PC-3 (cell line): ENCODE measurements around the gene KCNQ1OT1. TPM values are rescaled to one million over a fixed set of nuclear protein-coding genes. Genes with fewer than 3 reads are reported as not detected.

ENCODE experiments used
- ATAC-seq: fragments of 200-7000 bp; cut with Tn5 transposase; 2 replicates; pipeline ENCODE4 v1.9.1; 2020; ENCODE audit warnings: mild to moderate bottlenecking, moderate library complexity
- BruUV-seq: library from RNA; stranded (reverse); fragments of 400-500 nt; replicated peaks from 2 replicates; lab custom pipeline; 2021; lab: Mats Ljungman, UMichigan
- CTCF ChIA-PET: fragments of 300-600 bp; sonication (Branson Sonifier 250); formaldehyde crosslinking; loops from one replicate; lab custom pipeline; 2022; ENCODE audit warnings: antibody characterized with exemption; lab: Charles Lee
- POLR2A ChIA-PET: fragments of 300-600 bp; sonication (Branson Sonifier 250); formaldehyde crosslinking; loops from one replicate; lab custom pipeline; 2022; ENCODE audit warnings: antibody characterized with exemption; ENCODE audit not compliant: unreplicated experiment; lab: Charles Lee
- DNase-seq: peaks from one replicate; pipeline ENCODE4 v3.0.0-alpha.2; 2015
- H2AFZ ChIP-seq: fragments of 300-600 bp; sonication (generic); 2 replicates; pipeline ENCODE4 v1.6.0; 2016; ENCODE audit warnings: antibody characterized with exemption, low read length
- H3F3A ChIP-seq: fragments of 300-600 bp; sonication (generic); one replicate; pipeline ENCODE4 v1.6.0; 2017; ENCODE audit warnings: antibody characterized with exemption, low read length, control low read depth, mild to moderate bottlenecking; ENCODE audit not compliant: unreplicated experiment
- H3K27ac ChIP-seq: fragments of 300-600 bp; sonication (generic); 2 replicates; pipeline ENCODE4 v1.5.1; 2016; ENCODE audit warnings: mild to moderate bottlenecking, low read length
- H3K27me3 ChIP-seq: fragments of 300-600 bp; sonication (generic); 2 replicates; pipeline ENCODE4 v1.6.1; 2016; ENCODE audit warnings: low read length, mixed read lengths
- H3K36me3 ChIP-seq: fragments of 300-600 bp; sonication (generic); 2 replicates; pipeline ENCODE4 v1.6.1; 2016; ENCODE audit warnings: low read depth, mixed run types, low read length, mixed read lengths
- H3K4me1 ChIP-seq: fragments of 300-600 bp; sonication (generic); 2 replicates; pipeline ENCODE4 v1.5.1; 2016; ENCODE audit warnings: low read length; ENCODE audit not compliant: insufficient read depth
- H3K4me2 ChIP-seq: fragments of 300-600 bp; sonication (generic); 2 replicates; pipeline ENCODE4 v1.6.0; 2016; ENCODE audit warnings: low read length
- H3K4me3 ChIP-seq: fragments of 300-600 bp; sonication (generic); 2 replicates; pipeline ENCODE4 v1.5.1; 2016; ENCODE audit warnings: mild to moderate bottlenecking, low read length, mixed read lengths
- H3K79me2 ChIP-seq: fragments of 300-600 bp; sonication (generic); 2 replicates; pipeline ENCODE4 v1.6.1; 2017; ENCODE audit warnings: low read length, mixed read lengths
- H3K9ac ChIP-seq: fragments of 300-600 bp; sonication (generic); 2 replicates; pipeline ENCODE4 v1.6.0; 2016; ENCODE audit warnings: mild to moderate bottlenecking, low read length
- H3K9me2 ChIP-seq: fragments of 300-600 bp; sonication (generic); replicated peaks from 2 replicates; pipeline ENCODE4 v1.6.1; 2016; ENCODE audit warnings: mixed run types, low read length, mixed read lengths
- H3K9me3 ChIP-seq: fragments of 300-600 bp; sonication (generic); 2 replicates; pipeline ENCODE4 v1.6.1; 2016; ENCODE audit warnings: low read length, mixed read lengths
- H4K20me1 ChIP-seq: fragments of 300-600 bp; sonication (generic); 2 replicates; pipeline ENCODE4 v1.6.1; 2016; ENCODE audit warnings: low read length, mixed read lengths
- EZH2 ChIP-seq: fragments of 300-600 bp; sonication (generic); IDR thresholded peaks from one replicate; pipeline ENCODE4 v1.6.1; 2017; ENCODE audit warnings: antibody characterized with exemption, mild to moderate bottlenecking, low read length; ENCODE audit not compliant: unreplicated experiment
- EZH2phosphoT487 ChIP-seq: fragments of 300-600 bp; sonication (generic); IDR thresholded peaks from 2 replicates; pipeline ENCODE4 v1.6.1; 2018; ENCODE audit warnings: mild to moderate bottlenecking, antibody characterized with exemption, low read length, borderline replicate concordance
- intact Hi-C: fragments of 100-400 bp; cut with micrococcal nuclease; formaldehyde crosslinking; loops from 2 replicates; pipeline ENCODE4 v1.9.0; 2023
- total RNA-seq: library from RNA; depleted of rRNA; stranded (reverse); fragments of >200 nt; gene quantifications from 2 replicates; pipeline ENCODE4 v1.2.3, GENCODE V29; 2014
- TF ChIP-seq, protein P1 (sequence below): fragments of 300-600 bp; sonication (generic); conservative IDR thresholded peaks from 2 replicates; pipeline ENCODE4 v1.5.1; 2017; ENCODE audit warnings: antibody characterized with exemption, low read depth, mild to moderate bottlenecking, low read length

Gene KCNQ1OT1
- total RNA-seq, 1 experiment from 2014 or later, result 1.5 TPM

DNA sequence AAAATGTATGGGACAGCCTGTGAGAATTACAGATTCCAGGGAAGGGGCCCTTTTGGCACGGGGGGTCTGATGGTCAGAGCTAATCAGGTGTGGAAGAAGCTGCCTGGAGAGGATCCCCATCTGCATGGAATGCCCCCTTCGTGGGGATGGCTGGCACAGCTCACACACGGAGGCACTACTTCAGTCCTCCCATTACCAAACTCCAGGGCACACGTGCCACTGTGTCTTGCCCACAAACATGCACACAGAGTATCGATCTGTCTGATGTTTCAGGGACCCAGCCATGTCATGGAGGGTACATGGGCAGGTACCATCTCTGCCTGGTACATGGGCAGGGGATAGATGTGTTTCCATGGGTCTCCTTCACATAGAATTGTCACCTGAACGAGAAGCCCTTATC, 14.7 kb downstream of the KCNQ1OT1 start:
- no TSS peak for BruUV-seq
- Histone ChIP-seq H3F3A (no peaks in the 10 kb centered on the region), H3K4me2 (no peak overlapping the region), H3K9ac (no peak overlapping the region), H3K36me3 (no peaks in the 10 kb centered on the region), H3K79me2 (peaks cover 81% of the 10 kb centered on the region), H3K4me3 (no peak overlapping the region), H3K9me3 (no peaks in the 10 kb centered on the region), H2AFZ (no peak overlapping the region), H3K9me2 (no peaks in the 10 kb centered on the region), H4K20me1 (peaks cover 26% of the 10 kb centered on the region; the same call in 1 of the 2 replicates), H3K4me1 (no peaks in the 10 kb centered on the region), H3K27ac (no peak overlapping the region), H3K27me3 (no peaks in the 10 kb centered on the region)
- intact Hi-C loops, result no loop called here
- ATAC-seq (no peak), DNase-seq (no peak)
- ChIA-PET POLR2A (no interaction called here), CTCF (no interaction called here)
- TF ChIP-seq EZH2 (no peak), EZH2phosphoT487 (no peak)
- TF ChIP-seq, protein P1, sequence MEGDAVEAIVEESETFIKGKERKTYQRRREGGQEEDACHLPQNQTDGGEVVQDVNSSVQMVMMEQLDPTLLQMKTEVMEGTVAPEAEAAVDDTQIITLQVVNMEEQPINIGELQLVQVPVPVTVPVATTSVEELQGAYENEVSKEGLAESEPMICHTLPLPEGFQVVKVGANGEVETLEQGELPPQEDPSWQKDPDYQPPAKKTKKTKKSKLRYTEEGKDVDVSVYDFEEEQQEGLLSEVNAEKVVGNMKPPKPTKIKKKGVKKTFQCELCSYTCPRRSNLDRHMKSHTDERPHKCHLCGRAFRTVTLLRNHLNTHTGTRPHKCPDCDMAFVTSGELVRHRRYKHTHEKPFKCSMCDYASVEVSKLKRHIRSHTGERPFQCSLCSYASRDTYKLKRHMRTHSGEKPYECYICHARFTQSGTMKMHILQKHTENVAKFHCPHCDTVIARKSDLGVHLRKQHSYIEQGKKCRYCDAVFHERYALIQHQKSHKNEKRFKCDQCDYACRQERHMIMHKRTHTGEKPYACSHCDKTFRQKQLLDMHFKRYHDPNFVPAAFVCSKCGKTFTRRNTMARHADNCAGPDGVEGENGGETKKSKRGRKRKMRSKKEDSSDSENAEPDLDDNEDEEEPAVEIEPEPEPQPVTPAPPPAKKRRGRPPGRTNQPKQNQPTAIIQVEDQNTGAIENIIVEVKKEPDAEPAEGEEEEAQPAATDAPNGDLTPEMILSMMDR, result no peak

DNA sequence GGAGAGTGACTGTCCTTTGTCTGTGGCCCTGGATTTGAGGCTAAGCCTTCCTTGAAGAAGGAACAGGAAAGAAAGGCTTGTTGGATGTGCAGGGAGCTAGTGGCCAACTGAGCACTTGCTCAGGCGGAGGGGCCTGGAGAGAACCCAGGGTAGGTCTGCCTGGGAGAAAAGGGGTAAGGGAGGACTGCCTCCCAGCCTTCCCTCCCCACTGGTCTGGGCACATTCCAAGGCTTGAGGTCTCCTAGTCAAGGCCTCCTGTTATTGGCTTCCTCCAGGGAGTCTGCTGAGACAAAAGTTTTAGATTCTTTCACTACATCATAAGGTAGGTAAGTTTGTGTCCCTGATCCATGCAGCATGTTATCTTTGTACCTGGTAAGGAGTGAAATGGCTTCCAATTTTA, 15.2 kb downstream of the KCNQ1OT1 start:
- Histone ChIP-seq H3K79me2 (peaks cover 76% of the 10 kb centered on the region), H2AFZ (no peak overlapping the region), H3K27ac (no peak overlapping the region), H3K36me3 (no peaks in the 10 kb centered on the region), H3K4me2 (no peak overlapping the region), H3K9me2 (no peaks in the 10 kb centered on the region), H3K27me3 (no peaks in the 10 kb centered on the region), H3F3A (no peaks in the 10 kb centered on the region), H3K4me3 (no peak overlapping the region), H3K9ac (no peak overlapping the region), H4K20me1 (peaks cover 26% of the 10 kb centered on the region; the same call in 1 of the 2 replicates), H3K9me3 (no peaks in the 10 kb centered on the region), H3K4me1 (no peaks in the 10 kb centered on the region)
- ATAC-seq, result no peak
- CTCF ChIA-PET, result no interaction called here
- intact Hi-C loops, result no loop called here
- no peak for TF ChIP-seq EZH2phosphoT487
- no peak for TF ChIP-seq EZH2
- TF ChIP-seq, protein P1, result no peak
- no TSS peak for BruUV-seq
- POLR2A ChIA-PET, result no interaction called here
- no peak for DNase-seq

DNA sequence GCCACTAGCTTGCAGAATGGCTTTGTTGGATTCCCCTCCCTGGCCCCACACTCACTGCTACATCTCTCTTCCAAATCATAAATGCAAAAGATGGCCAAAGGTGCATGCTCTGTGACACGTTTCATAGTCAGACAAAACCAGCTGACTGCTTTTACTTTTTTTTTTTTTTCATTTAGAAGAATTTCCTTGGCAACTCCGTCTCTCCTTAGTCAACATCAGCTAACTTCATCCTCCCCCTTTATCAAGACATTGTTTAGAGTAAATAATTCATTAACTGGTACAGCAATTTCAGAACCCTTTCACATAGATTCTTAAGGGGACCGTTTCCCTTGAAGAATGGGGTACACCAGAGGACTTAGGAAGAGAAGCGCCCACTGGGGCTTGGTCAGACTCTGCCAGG, 16.0 kb downstream of the KCNQ1OT1 start:
- no peak overlapping the region for H3K4me2 ChIP-seq
- H3K27ac ChIP-seq, result no peak overlapping the region
- peaks cover 26% of the 10 kb centered on the region; the same call in 1 of the 2 replicates for H4K20me1 ChIP-seq
- H3K36me3 ChIP-seq, result no peaks in the 10 kb centered on the region
- no peaks in the 10 kb centered on the region for H3K27me3 ChIP-seq
- peaks cover 69% of the 10 kb centered on the region for H3K79me2 ChIP-seq
- CTCF ChIA-PET, result interaction anchor here (0.7 kb wide), 1 partner anchor 150 kb away, joined by 6 read pairs; no protein-coding TSS in a partner anchor
- H2AFZ ChIP-seq, result no peak overlapping the region
- no peak overlapping the region for H3K4me3 ChIP-seq
- H3K9me3 ChIP-seq, result no peaks in the 10 kb centered on the region
- ATAC-seq (no peak), DNase-seq (no peak)
- intact Hi-C loops, result no loop called here
- no TSS peak for BruUV-seq
- POLR2A ChIA-PET, result interaction anchor here (0.7 kb wide), 1 partner anchor 206 kb away, joined by 4 read pairs; no protein-coding TSS in a partner anchor
- H3K4me1 ChIP-seq, result no peaks in the 10 kb centered on the region
- no peaks in the 10 kb centered on the region for H3K9me2 ChIP-seq
- no peak overlapping the region for H3K9ac ChIP-seq
- H3F3A ChIP-seq, result no peaks in the 10 kb centered on the region
- TF ChIP-seq, protein P1, result no peak
- no peak for TF ChIP-seq EZH2
- no peak for TF ChIP-seq EZH2phosphoT487
